SU-DHL-6 (cell line): ENCODE results near the gene AADAC.

Experiments used
- H2AFZ ChIP-seq: fragments of 200-600 bp; sonication (generic); 2 replicates; pipeline ENCODE4 v1.6.1; 2014; ENCODE audit warnings: low read depth, mild to moderate bottlenecking, moderate library complexity, mixed read lengths, antibody characterized with exemption, low read length; ENCODE audit not compliant: severe bottlenecking
- H3F3A ChIP-seq: fragments of 200-600 bp; shearing (Covaris generic); 2 replicates; pipeline ENCODE4 v1.6.0; 2016; ENCODE audit warnings: antibody characterized with exemption, mild to moderate bottlenecking; ENCODE audit not compliant: insufficient read depth
- H3K27ac ChIP-seq: fragments of 200-600 bp; sonication (generic); 2 replicates; pipeline ENCODE4 v1.5.1; 2016; ENCODE audit warnings: low read depth, mild to moderate bottlenecking, low read length, moderate library complexity, mixed read lengths
- H3K27me3 ChIP-seq: fragments of 200-600 bp; sonication (generic), shearing (Covaris generic); 2 replicates; pipeline ENCODE4 v1.6.0; 2014; ENCODE audit warnings: mild to moderate bottlenecking, low read length
- H3K36me3 ChIP-seq: fragments of 200-600 bp; sonication (generic); 2 replicates; pipeline ENCODE4 v1.6.1; 2014; ENCODE audit warnings: mild to moderate bottlenecking, low read length, mixed read lengths
- H3K4me2 ChIP-seq: fragments of 300-600, 200-600 bp; shearing (Covaris generic), sonication (generic); 2 replicates; pipeline ENCODE4 v1.6.0; 2014; ENCODE audit warnings: low read length, low read depth, mild to moderate bottlenecking; ENCODE audit not compliant: poor library complexity, severe bottlenecking
- H3K4me3 ChIP-seq: fragments of 200-600 bp; sonication (generic); 2 replicates; pipeline ENCODE4 v1.5.1; 2014; ENCODE audit warnings: antibody characterized with exemption, low read length, mild to moderate bottlenecking, mixed read lengths; ENCODE audit not compliant: insufficient read depth, poor library complexity, severe bottlenecking
- H3K79me2 ChIP-seq: fragments of 200-600 bp; sonication (generic); 2 replicates; pipeline ENCODE4 v1.6.1; 2014; ENCODE audit warnings: mild to moderate bottlenecking, low read length, moderate library complexity; ENCODE audit not compliant: insufficient read depth
- H3K9ac ChIP-seq: fragments of 200-600 bp; sonication (generic); 2 replicates; pipeline ENCODE4 v1.7.0; 2014; ENCODE audit warnings: mild to moderate bottlenecking, low read length
- H3K9me2 ChIP-seq: fragments of 200-600 bp; sonication (generic); replicated peaks from 2 replicates; pipeline ENCODE4 v1.6.1; 2014; ENCODE audit warnings: low read length; ENCODE audit not compliant: insufficient read depth
- H3K9me3 ChIP-seq: fragments of 200-600 bp; sonication (generic); 2 replicates; pipeline ENCODE4 v1.6.1; 2014; ENCODE audit warnings: low read length, mixed read lengths; ENCODE audit not compliant: insufficient read depth
- H4K20me1 ChIP-seq: fragments of 200-600 bp; sonication (generic); 2 replicates; pipeline ENCODE4 v1.6.1; 2014; ENCODE audit warnings: low read depth, mild to moderate bottlenecking, antibody characterized with exemption, low read length, moderate library complexity, mixed read lengths
- EZH2phosphoT487 ChIP-seq: fragments of 200-600 bp; sonication (generic), shearing (Covaris generic); conservative IDR thresholded peaks from 2 replicates; pipeline ENCODE4 v1.6.1; 2018; ENCODE audit warnings: mild to moderate bottlenecking, antibody characterized with exemption, low read length, moderate library complexity, mixed read lengths
- TF ChIP-seq, protein P1 (sequence below): fragments of 200-600 bp; sonication (generic); IDR thresholded peaks from one replicate; pipeline ENCODE4 v1.5.1; 2017; ENCODE audit warnings: antibody characterized with exemption, mild to moderate bottlenecking, low read length, moderate library complexity; ENCODE audit not compliant: insufficient read depth, poor library complexity, severe bottlenecking

Gene AADAC

DNA sequence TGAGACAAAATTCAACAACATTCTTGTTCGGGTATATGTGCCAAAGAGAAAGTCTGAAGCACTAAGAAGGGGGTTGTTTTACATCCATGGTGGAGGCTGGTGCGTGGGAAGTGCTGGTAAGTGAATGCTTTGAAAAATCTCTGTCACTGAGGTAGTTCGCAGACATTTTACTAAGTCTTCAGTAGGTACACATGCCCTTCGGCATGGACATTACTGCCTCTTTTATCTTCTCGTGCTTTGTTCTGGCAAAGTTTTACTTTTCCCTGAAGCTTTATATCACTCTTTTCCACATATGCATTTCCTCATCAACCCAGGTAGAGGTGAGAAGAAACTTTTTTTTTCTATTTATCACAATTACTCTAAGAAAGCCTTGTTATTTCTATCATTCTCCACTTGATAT, 3.6 kb downstream of the AADAC start:
- no peaks in the 10 kb centered on the region for H3K27me3 ChIP-seq
- H4K20me1 ChIP-seq: no peaks in the 10 kb centered on the region
- H3K4me2 ChIP-seq: no peak overlapping the region
- H2AFZ ChIP-seq: no peak overlapping the region
- no peaks in the 10 kb centered on the region for H3K36me3 ChIP-seq
- no peaks in the 10 kb centered on the region for H3K9me2 ChIP-seq
- no peaks in the 10 kb centered on the region for H3K79me2 ChIP-seq
- no peak overlapping the region for H3K4me3 ChIP-seq
- H3K27ac ChIP-seq: no peak overlapping the region
- no peak overlapping the region for H3K9ac ChIP-seq
- TF ChIP-seq, protein P1, sequence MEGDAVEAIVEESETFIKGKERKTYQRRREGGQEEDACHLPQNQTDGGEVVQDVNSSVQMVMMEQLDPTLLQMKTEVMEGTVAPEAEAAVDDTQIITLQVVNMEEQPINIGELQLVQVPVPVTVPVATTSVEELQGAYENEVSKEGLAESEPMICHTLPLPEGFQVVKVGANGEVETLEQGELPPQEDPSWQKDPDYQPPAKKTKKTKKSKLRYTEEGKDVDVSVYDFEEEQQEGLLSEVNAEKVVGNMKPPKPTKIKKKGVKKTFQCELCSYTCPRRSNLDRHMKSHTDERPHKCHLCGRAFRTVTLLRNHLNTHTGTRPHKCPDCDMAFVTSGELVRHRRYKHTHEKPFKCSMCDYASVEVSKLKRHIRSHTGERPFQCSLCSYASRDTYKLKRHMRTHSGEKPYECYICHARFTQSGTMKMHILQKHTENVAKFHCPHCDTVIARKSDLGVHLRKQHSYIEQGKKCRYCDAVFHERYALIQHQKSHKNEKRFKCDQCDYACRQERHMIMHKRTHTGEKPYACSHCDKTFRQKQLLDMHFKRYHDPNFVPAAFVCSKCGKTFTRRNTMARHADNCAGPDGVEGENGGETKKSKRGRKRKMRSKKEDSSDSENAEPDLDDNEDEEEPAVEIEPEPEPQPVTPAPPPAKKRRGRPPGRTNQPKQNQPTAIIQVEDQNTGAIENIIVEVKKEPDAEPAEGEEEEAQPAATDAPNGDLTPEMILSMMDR: no peak
- no peak for TF ChIP-seq EZH2phosphoT487
- H3F3A ChIP-seq: no peaks in the 10 kb centered on the region
- no peaks in the 10 kb centered on the region for H3K9me3 ChIP-seq

DNA sequence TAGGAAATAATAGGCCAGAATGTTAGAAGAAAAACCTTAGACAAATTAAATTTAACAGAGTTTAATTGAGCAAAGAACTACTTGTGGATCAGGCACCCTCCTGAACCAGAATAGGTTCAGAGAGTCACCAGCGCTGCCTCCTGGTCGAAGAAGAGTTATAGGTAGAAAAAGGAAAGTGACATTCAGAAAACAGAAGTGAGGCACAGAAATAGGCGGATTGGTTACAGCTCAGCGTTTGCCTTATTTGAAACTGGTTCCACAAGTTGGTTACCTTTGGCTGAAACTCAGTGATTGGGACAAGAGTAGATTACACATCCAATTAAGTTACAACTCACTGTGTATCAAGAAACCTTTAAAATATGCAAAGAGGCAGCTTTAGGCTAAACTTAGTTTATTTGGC, 4.4 kb downstream of the AADAC start:
- Histone ChIP-seq H2AFZ (no peak overlapping the region), H3K27me3 (no peaks in the 10 kb centered on the region)

DNA sequence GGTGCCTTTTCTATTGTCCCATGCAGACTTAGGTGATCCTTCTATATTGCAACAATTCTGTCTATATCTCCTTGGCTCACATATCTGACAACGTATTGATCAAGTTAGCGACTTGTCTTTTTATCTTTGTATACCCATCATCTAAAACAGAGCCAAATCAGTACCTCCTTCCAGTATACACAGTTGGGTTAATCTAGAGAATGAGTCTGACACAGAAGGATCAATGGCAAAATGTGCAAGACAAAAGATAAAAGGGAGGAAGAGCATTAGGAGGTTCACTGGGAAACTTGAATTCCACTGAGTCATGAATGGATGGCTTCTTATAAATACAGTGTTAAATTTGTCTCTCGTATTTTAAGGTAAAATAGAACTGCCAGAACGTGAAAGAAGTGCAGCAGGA, 6.0 kb downstream of the AADAC start:
- TF ChIP-seq, protein P1: no peak
- no peaks in the 10 kb centered on the region for H4K20me1 ChIP-seq
- no peaks in the 10 kb centered on the region for H3K9me2 ChIP-seq
- no peaks in the 10 kb centered on the region for H3K36me3 ChIP-seq
- H3K4me2 ChIP-seq: no peak overlapping the region
- H3F3A ChIP-seq: no peaks in the 10 kb centered on the region
- H3K27me3 ChIP-seq: no peaks in the 10 kb centered on the region; the same call in 1 of the 2 replicates
- H2AFZ ChIP-seq: no peak overlapping the region
- H3K9ac ChIP-seq: no peak overlapping the region
- no peaks in the 10 kb centered on the region for H3K79me2 ChIP-seq
- no peaks in the 10 kb centered on the region for H3K9me3 ChIP-seq
- H3K27ac ChIP-seq: no peak overlapping the region
- H3K4me3 ChIP-seq: no peak overlapping the region

More for the DNA sequence above, 4.4 kb downstream of the AADAC start:
- Histone ChIP-seq H3K9me2 (no peaks in the 10 kb centered on the region), H3K9ac (no peak overlapping the region), H3F3A (no peaks in the 10 kb centered on the region), H3K4me3 (no peak overlapping the region), H3K9me3 (no peaks in the 10 kb centered on the region), H3K79me2 (no peaks in the 10 kb centered on the region), H3K36me3 (no peaks in the 10 kb centered on the region), H3K27ac (no peak overlapping the region), H4K20me1 (no peaks in the 10 kb centered on the region), H3K4me2 (no peak overlapping the region)
- TF ChIP-seq EZH2phosphoT487: no peak
- TF ChIP-seq, protein P1: no peak

DNA sequence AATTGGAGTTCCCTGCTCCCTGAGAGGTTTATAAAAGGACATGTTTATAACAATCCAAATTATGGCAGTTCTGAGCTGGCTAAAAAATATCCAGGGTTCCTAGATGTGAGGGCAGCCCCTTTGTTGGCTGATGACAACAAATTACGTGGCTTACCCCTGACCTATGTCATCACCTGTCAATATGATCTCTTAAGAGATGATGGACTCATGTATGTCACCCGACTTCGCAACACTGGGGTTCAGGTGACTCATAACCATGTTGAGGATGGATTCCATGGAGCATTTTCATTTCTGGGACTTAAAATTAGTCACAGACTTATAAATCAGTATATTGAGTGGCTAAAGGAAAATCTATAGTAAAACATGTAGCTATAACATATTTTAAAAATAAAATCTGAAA, 13.9 kb downstream of the AADAC start:
- no peaks in the 10 kb centered on the region for H3K9me2 ChIP-seq
- H4K20me1 ChIP-seq: no peaks in the 10 kb centered on the region
- no peaks in the 10 kb centered on the region for H3K79me2 ChIP-seq
- no peaks in the 10 kb centered on the region for H3K36me3 ChIP-seq
- no peaks in the 10 kb centered on the region for H3F3A ChIP-seq
- H3K27me3 ChIP-seq: no peaks in the 10 kb centered on the region; the same call in 1 of the 2 replicates
- no peak overlapping the region for H2AFZ ChIP-seq
- H3K27ac ChIP-seq: no peak overlapping the region
- no peak overlapping the region for H3K4me3 ChIP-seq
- H3K9me3 ChIP-seq: no peaks in the 10 kb centered on the region
- no peak for TF ChIP-seq EZH2phosphoT487
- TF ChIP-seq, protein P1: no peak
- no peak overlapping the region for H3K4me2 ChIP-seq
- no peak overlapping the region for H3K9ac ChIP-seq
